K562 (cell line): Measurements from ENCODE around the gene HSD17B13.

Source experiments
- CBFB ChIP-seq: sonication (generic); formaldehyde crosslinking; IDR thresholded peaks from 2 replicates; pipeline ENCODE4 v1.4.0; 2020; ENCODE audit warnings: mild to moderate bottlenecking, missing genetic modification reagents
- JUND ChIP-seq, 2 experiments: IDR thresholded peaks; 2 replicates in 1 of 2; 3 replicates in 1 of 2; pipeline ENCODE4 v1.6.1; 2011; ENCODE audit warnings: borderline replicate concordance in 2 of 2, low read depth in 2 of 2, low read length in 2 of 2, improper control_type of control experiment in 1 of 2, missing biosample characterization in 1 of 2, missing genetic modification characterization in 1 of 2, missing genetic modification reagents in 1 of 2

GRCh38 chr4:87268411-87268810 lies 54.3 kb downstream of the HSD17B13 start:
- TF ChIP-seq CBFB (CRISPR knock-in tag) (no peak), JUND (IDR thresholded peaks at IDR 0.05; ENCODE audit: borderline replicate concordance, low read depth, low read length) (no peak), JUND (tag; IDR thresholded peaks at IDR 0.05; ENCODE audit: borderline replicate concordance, low read depth, low read length) (no peak)
